Neural progenitor cell (in vitro differentiated cells): ENCODE results near the gene LYPD5. TPM values are rescaled to one million over a fixed set of nuclear protein-coding genes. Genes with fewer than 3 reads are reported as not detected.

Experiments
- DNase-seq: peaks from one replicate; pipeline ENCODE4 v3.0.0-alpha.2; 2016; ENCODE audit warnings: low spot score
- H2AFZ ChIP-seq: fragments of 200-600 bp; sonication (generic); replicated peaks from 2 replicates; pipeline ENCODE4 v1.6.1; 2016; ENCODE audit warnings: antibody characterized with exemption
- H3F3A ChIP-seq: fragments of 200-600 bp; sonication (generic); 2 replicates; pipeline ENCODE4 v1.6.1; 2016; ENCODE audit warnings: antibody characterized with exemption, low read depth
- H3K27ac ChIP-seq: fragments of 200-600 bp; sonication (generic); 2 replicates; pipeline ENCODE4 v1.5.1; 2016; ENCODE audit warnings: mild to moderate bottlenecking
- H3K27me3 ChIP-seq: fragments of 200-600 bp; sonication (generic); 2 replicates; pipeline ENCODE4 v1.6.1; 2016; ENCODE audit warnings: mild to moderate bottlenecking, moderate library complexity
- H3K36me3 ChIP-seq: fragments of 200-600 bp; sonication (generic); 2 replicates; pipeline ENCODE4 v1.5.1; 2016
- H3K4me1 ChIP-seq: fragments of 200-600 bp; sonication (generic); 2 replicates; pipeline ENCODE4 v1.6.1; 2016; ENCODE audit warnings: mixed run types
- H3K4me2 ChIP-seq: fragments of 200-600 bp; sonication (generic); 2 replicates; pipeline ENCODE4 v1.6.1; 2016
- H3K4me3 ChIP-seq: fragments of 200-600 bp; sonication (generic); 2 replicates; pipeline ENCODE4 v1.5.1; 2016
- H3K79me2 ChIP-seq: fragments of 200-600 bp; sonication (generic); 2 replicates; pipeline ENCODE4 v1.6.1; 2016; ENCODE audit warnings: low read depth
- H3K9ac ChIP-seq: fragments of 200-600 bp; sonication (generic); 2 replicates; pipeline ENCODE4 v1.6.1; 2016
- H3K9me3 ChIP-seq: fragments of 200-600 bp; sonication (generic); 2 replicates; pipeline ENCODE4 v1.5.1; 2016; ENCODE audit warnings: low read depth
- H4K20me1 ChIP-seq: fragments of 200-600 bp; sonication (generic); 2 replicates; pipeline ENCODE4 v1.6.1; 2016; ENCODE audit warnings: low read depth
- H3K27ac Mint-ChIP-seq: 3 replicates; pipeline ENCODE4 v1.8.0; 2021; ENCODE audit warnings: mixed read lengths
- H3K27me3 Mint-ChIP-seq: 2 replicates; pipeline ENCODE4 v1.8.0; 2022; ENCODE audit warnings: low read depth, mild to moderate bottlenecking, inconsistent platforms, moderate library complexity, mixed read lengths; ENCODE audit not compliant: insufficient read depth
- H3K36me3 Mint-ChIP-seq: 3 replicates; pipeline ENCODE4 v1.8.0; 2021; ENCODE audit warnings: mixed read lengths
- H3K4me1 Mint-ChIP-seq: 3 replicates; pipeline ENCODE4 v1.8.0; 2021; ENCODE audit warnings: mixed read lengths
- H3K4me3 Mint-ChIP-seq: 3 replicates; pipeline ENCODE4 v1.8.0; 2021; ENCODE audit warnings: mild to moderate bottlenecking, moderate library complexity, mixed read lengths
- H3K9me3 Mint-ChIP-seq: 3 replicates; pipeline ENCODE4 v1.8.0; 2020; ENCODE audit warnings: mixed read lengths
- EZH2 ChIP-seq: fragments of 200-600 bp; sonication (generic); IDR thresholded peaks from 2 replicates; pipeline ENCODE4 v1.6.1; 2017; ENCODE audit warnings: antibody characterized with exemption, mild to moderate bottlenecking, moderate library complexity
- EZH2phosphoT487 ChIP-seq: fragments of 200-600 bp; sonication (generic); IDR thresholded peaks from 2 replicates; pipeline ENCODE4 v1.6.1; 2017; ENCODE audit warnings: antibody characterized with exemption
- total RNA-seq: library from RNA; depleted of rRNA; stranded (reverse); fragments of >200 nt; gene quantifications from 2 replicates; pipeline ENCODE4 v1.2.3, GENCODE V29; 2015; ENCODE audit warnings: low replicate concordance
- TF ChIP-seq, protein P1 (sequence below): fragments of 200-600 bp; sonication (generic); IDR thresholded peaks from 2 replicates; pipeline ENCODE4 v1.5.1; 2017; ENCODE audit warnings: antibody characterized with exemption, mild to moderate bottlenecking

The LYPD5 gene
- total RNA-seq, 1 donor from 2014 or later: not detected

DNA sequence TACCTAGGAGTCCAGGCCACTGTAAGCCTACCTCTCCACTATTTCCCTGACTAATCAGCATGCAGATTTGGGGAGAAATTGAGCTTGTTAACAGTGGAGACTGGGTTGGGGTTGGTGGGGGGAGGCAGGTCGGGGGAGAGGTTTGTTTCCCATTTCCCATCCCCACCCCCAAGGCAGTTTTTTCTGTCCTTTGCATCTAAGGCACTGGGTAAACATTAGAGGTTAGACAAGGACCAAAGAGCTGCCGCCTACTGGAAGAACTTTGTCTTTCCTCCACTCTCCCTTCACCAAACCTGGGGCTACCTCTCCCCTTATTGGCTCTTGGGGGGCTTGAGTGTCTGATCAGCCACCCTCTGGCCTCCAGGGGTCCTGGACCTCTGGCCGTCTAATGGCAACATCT, 22.4 kb downstream of the LYPD5 start:
- H2AFZ ChIP-seq: no peak overlapping the region
- DNase-seq: no peak
- H3K79me2 ChIP-seq: no peaks in the 10 kb centered on the region
- H3K9me3 ChIP-seq: no peaks in the 10 kb centered on the region
- H3K4me3 ChIP-seq: no peak overlapping the region
- Mint-ChIP-seq H3K27ac (no peak overlapping the region), H3K9me3 (peaks cover 1% of the 10 kb centered on the region), H3K27me3 (peaks cover 30% of the 10 kb centered on the region), H3K36me3 (no peaks in the 10 kb centered on the region), H3K4me1 (peaks cover 33% of the 10 kb centered on the region), H3K4me3 (no peak overlapping the region)
- H3K27ac ChIP-seq: no peak overlapping the region
- TF ChIP-seq, protein P1, sequence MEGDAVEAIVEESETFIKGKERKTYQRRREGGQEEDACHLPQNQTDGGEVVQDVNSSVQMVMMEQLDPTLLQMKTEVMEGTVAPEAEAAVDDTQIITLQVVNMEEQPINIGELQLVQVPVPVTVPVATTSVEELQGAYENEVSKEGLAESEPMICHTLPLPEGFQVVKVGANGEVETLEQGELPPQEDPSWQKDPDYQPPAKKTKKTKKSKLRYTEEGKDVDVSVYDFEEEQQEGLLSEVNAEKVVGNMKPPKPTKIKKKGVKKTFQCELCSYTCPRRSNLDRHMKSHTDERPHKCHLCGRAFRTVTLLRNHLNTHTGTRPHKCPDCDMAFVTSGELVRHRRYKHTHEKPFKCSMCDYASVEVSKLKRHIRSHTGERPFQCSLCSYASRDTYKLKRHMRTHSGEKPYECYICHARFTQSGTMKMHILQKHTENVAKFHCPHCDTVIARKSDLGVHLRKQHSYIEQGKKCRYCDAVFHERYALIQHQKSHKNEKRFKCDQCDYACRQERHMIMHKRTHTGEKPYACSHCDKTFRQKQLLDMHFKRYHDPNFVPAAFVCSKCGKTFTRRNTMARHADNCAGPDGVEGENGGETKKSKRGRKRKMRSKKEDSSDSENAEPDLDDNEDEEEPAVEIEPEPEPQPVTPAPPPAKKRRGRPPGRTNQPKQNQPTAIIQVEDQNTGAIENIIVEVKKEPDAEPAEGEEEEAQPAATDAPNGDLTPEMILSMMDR: no peak
- TF ChIP-seq EZH2: no peak
- no peak for TF ChIP-seq EZH2phosphoT487
- H3K27me3 ChIP-seq: peaks cover 26% of the 10 kb centered on the region
- no peaks in the 10 kb centered on the region for H4K20me1 ChIP-seq
- peaks cover 8% of the 10 kb centered on the region for H3K4me1 ChIP-seq
- no peak overlapping the region for H3K4me2 ChIP-seq
- H3F3A ChIP-seq: peaks cover 6% of the 10 kb centered on the region
- no peaks in the 10 kb centered on the region for H3K36me3 ChIP-seq
- no peak overlapping the region for H3K9ac ChIP-seq

DNA sequence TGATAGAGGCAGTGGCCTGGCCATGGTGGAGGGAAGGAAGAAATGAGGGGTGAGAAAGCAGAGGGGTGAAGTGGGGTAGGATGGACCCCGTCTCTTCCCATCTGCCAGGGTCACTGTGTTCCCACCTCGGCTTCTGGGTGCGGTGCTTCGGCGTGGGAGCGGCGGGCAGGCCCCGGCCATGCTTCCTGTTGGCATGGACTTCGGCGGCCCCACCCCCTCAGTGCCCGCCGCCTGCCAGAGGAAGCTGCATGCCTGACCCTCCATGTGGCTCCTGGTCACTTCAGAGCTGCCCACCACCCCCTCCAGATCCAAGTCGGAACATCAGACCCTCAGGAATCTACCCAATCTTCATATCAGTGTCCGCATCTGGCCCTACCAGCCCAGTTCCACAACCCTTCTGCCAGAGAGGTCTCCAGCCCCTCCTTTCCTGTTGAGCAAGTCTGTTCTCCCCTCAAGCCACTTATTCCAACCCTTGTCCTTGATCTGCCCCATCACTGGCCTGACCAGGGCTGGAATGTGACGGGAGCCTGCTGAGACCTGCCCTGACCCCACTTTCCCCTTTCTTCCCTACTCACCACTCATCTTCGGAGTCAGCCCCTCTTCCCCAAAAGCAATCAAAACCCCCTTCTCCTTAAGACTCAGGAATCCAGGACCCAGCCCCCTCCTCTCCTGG, 23.0 kb downstream of the LYPD5 start:
- TF ChIP-seq EZH2 (no peak), EZH2phosphoT487 (no peak)
- TF ChIP-seq, protein P1: no peak
- no peak overlapping the region for H3K9ac ChIP-seq
- peaks cover 8% of the 10 kb centered on the region for H3K4me1 ChIP-seq
- H3K4me2 ChIP-seq: no peak overlapping the region
- Mint-ChIP-seq H3K27me3 (peaks cover 29% of the 10 kb centered on the region), H3K4me1 (peaks cover 34% of the 10 kb centered on the region), H3K4me3 (no peak overlapping the region), H3K36me3 (no peaks in the 10 kb centered on the region), H3K27ac (no peak overlapping the region), H3K9me3 (peaks cover 3% of the 10 kb centered on the region)
- H3F3A ChIP-seq: peaks cover 6% of the 10 kb centered on the region
- H3K79me2 ChIP-seq: no peaks in the 10 kb centered on the region
- no peak overlapping the region for H2AFZ ChIP-seq
- H3K9me3 ChIP-seq: no peaks in the 10 kb centered on the region
- peaks cover 31% of the 10 kb centered on the region for H3K27me3 ChIP-seq
- H3K36me3 ChIP-seq: no peaks in the 10 kb centered on the region
- H3K4me3 ChIP-seq: no peak overlapping the region
- DNase-seq: no peak
- no peak overlapping the region for H3K27ac ChIP-seq
- H4K20me1 ChIP-seq: no peaks in the 10 kb centered on the region

DNA sequence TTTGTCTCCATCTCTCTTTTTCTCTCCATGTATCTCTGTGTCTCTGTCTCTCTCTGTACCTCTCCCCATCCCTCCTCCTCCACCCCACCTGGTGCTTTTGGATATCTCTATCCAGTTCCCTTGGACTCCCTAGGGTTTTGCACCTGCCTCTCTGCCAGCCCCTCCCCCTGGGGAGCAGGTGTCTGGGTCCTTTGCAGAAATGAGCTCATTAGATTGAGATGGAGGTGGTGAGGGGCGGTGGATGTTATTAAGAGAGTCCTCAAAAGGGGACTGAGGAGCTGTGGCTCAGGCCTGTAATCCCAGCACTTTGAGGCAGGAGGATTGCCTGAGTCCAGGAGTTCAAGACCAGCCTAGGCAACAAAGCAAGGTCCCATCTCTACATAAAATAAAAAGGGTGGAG, 23.6 kb downstream of the LYPD5 start:
- Histone ChIP-seq H3K4me1 (peaks cover 15% of the 10 kb centered on the region), H3K4me2 (no peak overlapping the region), H2AFZ (no peak overlapping the region), H3K79me2 (no peaks in the 10 kb centered on the region), H3K9me3 (no peaks in the 10 kb centered on the region), H3K36me3 (no peaks in the 10 kb centered on the region), H3K27me3 (peaks cover 37% of the 10 kb centered on the region), H3K9ac (no peak overlapping the region), H3F3A (peaks cover 8% of the 10 kb centered on the region), H3K4me3 (no peak overlapping the region), H4K20me1 (no peaks in the 10 kb centered on the region), H3K27ac (no peak overlapping the region)
- no peak for DNase-seq
- Mint-ChIP-seq H3K36me3 (no peaks in the 10 kb centered on the region), H3K4me1 (peaks cover 37% of the 10 kb centered on the region), H3K4me3 (no peak overlapping the region), H3K27me3 (peaks cover 30% of the 10 kb centered on the region), H3K9me3 (peaks cover 3% of the 10 kb centered on the region), H3K27ac (no peak overlapping the region)
- TF ChIP-seq EZH2phosphoT487 (no peak), EZH2 (no peak)
- TF ChIP-seq, protein P1: no peak
